Measurements from ENCODE around the gene ZNF14. TPM values are rescaled to one million over a fixed set of nuclear protein-coding genes. Genes with fewer than 3 reads are reported as not detected.
"Not testable (repeated sequence)": the region's sequence is repeated elsewhere in the genome, so short reads cannot be mapped to it uniquely, and the experiment has no call there.

Gene ZNF14
- total RNA-seq, 1 donor from 2014 or later: 6.4 TPM

GRCh38 chr19:19747357-19748220 is 14.7 kb upstream of the ZNF14 start:
- DNase-seq (no peak), ATAC-seq (no peak)
- Histone ChIP-seq H3K27me3 (no peaks in the 10 kb centered on the region), H3K27ac (no peak overlapping the region), H3K9me3 (no peaks in the 10 kb centered on the region), H3K4me1 (no peaks in the 10 kb centered on the region), H3K36me3 (no peaks in the 10 kb centered on the region), H3K4me3 (no peak overlapping the region)
- intact Hi-C loops (cut with DNase I): no loop called here
- TF ChIP-seq CTCF (IDR thresholded peaks at IDR 0.05): no peak

- H3K9me3 ChIP-seq: no peaks in the 10 kb centered on the region
- H3K27ac ChIP-seq: no peak overlapping the region
- no peak for DNase-seq
- H3K27me3 ChIP-seq: no peaks in the 10 kb centered on the region
- no peak for TF ChIP-seq CTCF (IDR thresholded peaks at IDR 0.05)
- H3K4me3 ChIP-seq: no peak overlapping the region
- no peak for ATAC-seq
- intact Hi-C loops (cut with DNase I): no loop called here
- no peaks in the 10 kb centered on the region for H3K36me3 ChIP-seq
- no peaks in the 10 kb centered on the region for H3K4me1 ChIP-seq
Observed at GRCh38 chr19:19746286-19747213, 13.6 kb upstream of the ZNF14 start.

GRCh38 chr19:19745496-19746285 is 12.8 kb upstream of the ZNF14 start:
- no peak for TF ChIP-seq CTCF (IDR thresholded peaks at IDR 0.05)
- intact Hi-C loops (cut with DNase I): no loop called here
- Histone ChIP-seq H3K36me3 (no peaks in the 10 kb centered on the region), H3K9me3 (no peaks in the 10 kb centered on the region), H3K4me1 (no peaks in the 10 kb centered on the region), H3K4me3 (no peak overlapping the region), H3K27me3 (no peaks in the 10 kb centered on the region), H3K27ac (no peak overlapping the region)
- ATAC-seq (no peak), DNase-seq (no peak)

GRCh38 chr19:19744641-19745040 is 11.7 kb upstream of the ZNF14 start:
- Histone ChIP-seq H3K27me3 (no peaks in the 10 kb centered on the region), H3K36me3 (no peaks in the 10 kb centered on the region), H3K4me1 (no peaks in the 10 kb centered on the region), H3K9me3 (no peaks in the 10 kb centered on the region), H3K27ac (no peak overlapping the region), H3K4me3 (no peak overlapping the region)
- ATAC-seq: no peak
- intact Hi-C loops (cut with DNase I): no loop called here
- no peak for DNase-seq
- TF ChIP-seq CTCF (IDR thresholded peaks at IDR 0.05): no peak

GRCh38 chr19:19743921-19744320 is 11.0 kb upstream of the ZNF14 start:
- H3K9me3 ChIP-seq; intact Hi-C loops (cut with DNase I); DNase-seq; H3K27me3 ChIP-seq; H3K4me3 ChIP-seq; ATAC-seq; H3K4me1 ChIP-seq; H3K27ac ChIP-seq; H3K36me3 ChIP-seq: not testable (repeated sequence)
